ENCODE data around the gene CHADL.

DNA sequence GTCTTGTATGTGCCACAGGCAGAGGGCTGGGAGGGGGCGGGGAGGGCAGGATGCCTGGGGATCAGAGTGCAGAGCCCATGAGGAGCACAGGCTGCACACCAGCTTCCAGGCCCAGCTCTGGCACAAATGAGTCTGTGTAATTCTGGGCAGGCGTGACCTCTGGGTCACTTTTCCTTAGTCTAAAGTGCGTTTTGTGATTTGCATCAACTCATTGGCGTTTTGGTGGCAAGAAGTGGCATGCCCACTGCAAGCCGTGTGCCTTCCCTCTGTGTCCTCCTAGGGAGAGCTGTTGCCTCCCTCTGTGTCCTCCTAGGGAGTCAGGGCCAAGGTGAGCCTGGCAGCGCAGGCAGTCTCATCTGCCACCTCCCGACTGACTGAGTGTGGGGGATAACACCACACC is 17.2 kb downstream of the CHADL start:
- TF ChIP-seq POLR2A (IDR thresholded peaks at IDR 0.05): no peak
- TF ChIP-seq, protein P1, sequence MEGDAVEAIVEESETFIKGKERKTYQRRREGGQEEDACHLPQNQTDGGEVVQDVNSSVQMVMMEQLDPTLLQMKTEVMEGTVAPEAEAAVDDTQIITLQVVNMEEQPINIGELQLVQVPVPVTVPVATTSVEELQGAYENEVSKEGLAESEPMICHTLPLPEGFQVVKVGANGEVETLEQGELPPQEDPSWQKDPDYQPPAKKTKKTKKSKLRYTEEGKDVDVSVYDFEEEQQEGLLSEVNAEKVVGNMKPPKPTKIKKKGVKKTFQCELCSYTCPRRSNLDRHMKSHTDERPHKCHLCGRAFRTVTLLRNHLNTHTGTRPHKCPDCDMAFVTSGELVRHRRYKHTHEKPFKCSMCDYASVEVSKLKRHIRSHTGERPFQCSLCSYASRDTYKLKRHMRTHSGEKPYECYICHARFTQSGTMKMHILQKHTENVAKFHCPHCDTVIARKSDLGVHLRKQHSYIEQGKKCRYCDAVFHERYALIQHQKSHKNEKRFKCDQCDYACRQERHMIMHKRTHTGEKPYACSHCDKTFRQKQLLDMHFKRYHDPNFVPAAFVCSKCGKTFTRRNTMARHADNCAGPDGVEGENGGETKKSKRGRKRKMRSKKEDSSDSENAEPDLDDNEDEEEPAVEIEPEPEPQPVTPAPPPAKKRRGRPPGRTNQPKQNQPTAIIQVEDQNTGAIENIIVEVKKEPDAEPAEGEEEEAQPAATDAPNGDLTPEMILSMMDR (IDR thresholded peaks at IDR 0.05): no peak

Data from thyroid gland (tissue), 4 donors.